B cell (primary cell): Measurements from ENCODE around the gene HSF4. TPM values are rescaled to one million over a fixed set of nuclear protein-coding genes. Genes with fewer than 3 reads are reported as not detected.

Experiments
- ATAC-seq: fragments of 200-7000 bp; cut with Tn5 transposase; one replicate; pipeline ENCODE4 v1.10.0; 2021; ENCODE audit warnings: low read depth, mild to moderate bottlenecking, moderate number of reproducible peaks, moderate library complexity
- CTCF ChIA-PET: fragments of 350-600 bp; sonication (Branson Sonifier 250); formaldehyde crosslinking; loops from one replicate; lab custom pipeline; 2021; ENCODE audit warnings: antibody characterized with exemption, inconsistent platforms; lab: Charles Lee
- POLR2A ChIA-PET: fragments of 350-600 bp; sonication (Branson Sonifier 250); formaldehyde crosslinking; loops from one replicate; lab custom pipeline; 2021; ENCODE audit warnings: antibody characterized with exemption; lab: Charles Lee
- DNase-seq: peaks from one replicate; pipeline ENCODE4 v3.0.0; 2013
- H2AFZ ChIP-seq: 2 replicates; pipeline ENCODE4 v1.6.1; 2012; ENCODE audit warnings: mild to moderate bottlenecking, low read depth, low read length; ENCODE audit not compliant: insufficient read depth, poor library complexity, severe bottlenecking
- H3K27ac ChIP-seq, 2 donors: 1 replicate in 1 of 2; 2 replicates in 1 of 2; pipeline ENCODE4 v1.5.1; 2012 to 2013; ENCODE audit warnings: low read length in 2 of 2, mild to moderate bottlenecking in 2 of 2, moderate library complexity in 1 of 2
- H3K27me3 ChIP-seq, 4 experiments: fragments of 200-600 bp in 1 of 4; sonication (generic) in 1 of 4; replicated peaks in 1 of 4; 1 replicate in 2 of 4; 2 replicates in 2 of 4; pipeline versions ENCODE4 v1.6.1 to v1.7.0; 2013 to 2016; ENCODE audit warnings: low read length in 3 of 4, mild to moderate bottlenecking in 2 of 4, mixed read lengths in 1 of 4, moderate library complexity in 1 of 4; ENCODE audit not compliant: insufficient read depth in 4 of 4, control insufficient read depth in 3 of 4; ENCODE audit errors: control extremely low read depth in 1 of 4
- H3K36me3 ChIP-seq, 2 experiments: replicated peaks in 1 of 2; 1 replicate in 1 of 2; 2 replicates in 1 of 2; pipeline versions ENCODE4 v1.6.1 to v1.7.1; 2013; ENCODE audit warnings: low read length in 1 of 2; ENCODE audit not compliant: insufficient read depth in 2 of 2, control insufficient read depth in 1 of 2; ENCODE audit errors: control extremely low read depth in 1 of 2, extremely low read depth in 1 of 2
- H3K4me1 ChIP-seq, 2 donors: fragments of 200-600 bp in 1 of 2; sonication (generic) in 1 of 2; 1 replicate in 1 of 2; 2 replicates in 1 of 2; pipeline versions ENCODE4 v1.5.1 to v1.6.1; 2013 to 2017; ENCODE audit warnings: low read length in 2 of 2; ENCODE audit not compliant: control insufficient read depth in 2 of 2, insufficient read depth in 2 of 2
- H3K4me2 ChIP-seq: replicated peaks from 2 replicates; pipeline ENCODE3; 2012; ENCODE audit warnings: mild to moderate bottlenecking, low read depth, low read length; ENCODE audit not compliant: poor library complexity, severe bottlenecking
- H3K4me3 ChIP-seq, 5 experiments: fragments of 200-600 bp in 1 of 5; sonication (generic) in 1 of 5; 1 replicate in 3 of 5; 2 replicates in 2 of 5; pipeline versions ENCODE4 v1.5.1 to v1.7.0; 2011 to 2016; ENCODE audit warnings: low read length in 4 of 5, mild to moderate bottlenecking in 4 of 5, low read depth in 2 of 5, control low read depth in 1 of 5, moderate library complexity in 1 of 5; ENCODE audit not compliant: insufficient read depth in 1 of 5; ENCODE audit errors: control extremely low read depth in 1 of 5, extremely low read depth in 1 of 5
- H3K79me2 ChIP-seq: fragments of 200-600 bp; sonication (generic); one replicate; pipeline ENCODE4 v1.6.0; 2016; ENCODE audit warnings: low read length; ENCODE audit not compliant: control insufficient read depth, insufficient read depth
- H3K9ac ChIP-seq: fragments of 200-600 bp; sonication (generic); 2 replicates; pipeline ENCODE4 v1.6.1; 2017; ENCODE audit warnings: mild to moderate bottlenecking, low read length, moderate library complexity
- H3K9me3 ChIP-seq, 3 donors: one replicate each; pipeline versions ENCODE4 v1.6.1 to v1.7.1; 2013; ENCODE audit warnings: low read length in 2 of 3; ENCODE audit not compliant: control insufficient read depth in 2 of 3, insufficient read depth in 1 of 3; ENCODE audit errors: control extremely low read depth in 1 of 3
- H4K20me1 ChIP-seq: 2 replicates; pipeline ENCODE4 v1.6.0; 2012; ENCODE audit warnings: mild to moderate bottlenecking, low read length; ENCODE audit not compliant: insufficient read depth, control insufficient read depth, poor library complexity, severe bottlenecking
- H3K27ac Mint-ChIP-seq: one replicate; pipeline ENCODE4 v1.8.0; 2021; ENCODE audit warnings: mixed read lengths
- H3K27me3 Mint-ChIP-seq: one replicate; pipeline ENCODE4 v1.8.0; 2021; ENCODE audit warnings: mixed read lengths
- H3K4me1 Mint-ChIP-seq: one replicate; pipeline ENCODE4 v1.8.0; 2021; ENCODE audit warnings: mixed read lengths
- H3K4me3 Mint-ChIP-seq: one replicate; pipeline ENCODE4 v1.8.0; 2021; ENCODE audit warnings: mixed read lengths
- H3K9me3 Mint-ChIP-seq: one replicate; pipeline ENCODE4 v1.8.0; 2022; ENCODE audit warnings: mixed read lengths; ENCODE audit not compliant: insufficient read depth
- CTCF ChIP-seq: fragments of 200-600 bp; IDR thresholded peaks from one replicate; pipeline ENCODE4 v1.8.0; 2022; ENCODE audit warnings: antibody characterized with exemption, mild to moderate bottlenecking
- EZH2 ChIP-seq: IDR thresholded peaks from 2 replicates; pipeline ENCODE4 v1.6.1; 2012; ENCODE audit warnings: borderline replicate concordance, low read depth, mild to moderate bottlenecking, moderate library complexity, low read length; ENCODE audit not compliant: insufficient read depth, poor library complexity, severe bottlenecking
- WGBS: methylation state at CpG from one replicate; pipeline ENCODE4 v1.1.5; 2013; ENCODE audit warnings: missing lambda C conversion rate; ENCODE audit not compliant: insufficient coverage; 5-methylcytosine and 5-hydroxymethylcytosine counted together
- intact Hi-C: fragments of 100-400 bp; cut with micrococcal nuclease; formaldehyde crosslinking; loops from one replicate; pipeline ENCODE4 v1.10.0; 2022
- polyA plus RNA-seq: library from polyadenylated mRNA; depleted of rRNA; stranded (reverse); fragments of >200 nt; gene quantifications from 2 replicates; pipeline ENCODE4 v1.2.3, GENCODE V29; 2012
- total RNA-seq, 2 donors: library from RNA; stranded (reverse); fragments of 120-200 nt in 1 of 2; gene quantifications; 1 replicate in 1 of 2; 2 replicates in 1 of 2; pipeline versions ENCODE4 v1.2.3 to v1.2.4, GENCODE V29; 2013 to 2022

Gene HSF4
- total and polyA plus RNA-seq, 2 donors (not counting 1 experiment from before 2014, with no cell fraction given): 11.9 to 12.2 TPM

GRCh38 chr16:67141391-67141790 lies 23.2 kb upstream of the HSF4 start:
- H3K9me3 Mint-ChIP-seq: no peaks in the 10 kb centered on the region
- intact Hi-C loops: no loop called here
- no peak overlapping the region for H3K4me3 Mint-ChIP-seq
- H3K4me1 Mint-ChIP-seq: no peaks in the 10 kb centered on the region
- no peak overlapping the region for H3K27ac ChIP-seq
- H4K20me1 ChIP-seq: no peaks in the 10 kb centered on the region
- CTCF ChIA-PET: interaction anchor here (1.1 to 1.6 kb wide), 4 partner anchors 14 to 123 kb away, joined by 3 to 6 read pairs (median 4); no protein-coding TSS in a partner anchor
- DNase-seq (no peak), ATAC-seq (no peak)
- H3K9ac ChIP-seq: no peak overlapping the region
- H3K9me3 ChIP-seq: no peaks in the 10 kb centered on the region
- TF ChIP-seq EZH2 (no peak), CTCF (no peak)
- H3K4me3 ChIP-seq: no peak overlapping the region
- WGBS: 96% methylated on average over 13 of the region's 13 CpGs
- no peaks in the 10 kb centered on the region for H3K27me3 ChIP-seq
- H3K27me3 Mint-ChIP-seq: no peaks in the 10 kb centered on the region
- POLR2A ChIA-PET: interaction anchor here (0.6 kb wide), 1 partner anchor 87 kb away, joined by 7 read pairs; no protein-coding TSS in a partner anchor
- no peak overlapping the region for H2AFZ ChIP-seq
- H3K79me2 ChIP-seq: no peaks in the 10 kb centered on the region
- H3K4me1 ChIP-seq: no peaks in the 10 kb centered on the region
- no peak overlapping the region for H3K4me2 ChIP-seq
- peaks cover 2 to 71% of the 10 kb centered on the region in 2 experiments for H3K36me3 ChIP-seq
- no peak overlapping the region for H3K27ac Mint-ChIP-seq

- H3K4me1 ChIP-seq: no peaks in the 10 kb centered on the region
- no peaks in the 10 kb centered on the region for H4K20me1 ChIP-seq
- no peak for DNase-seq
- H3K27ac Mint-ChIP-seq: no peak overlapping the region
- no peak overlapping the region for H3K27ac ChIP-seq
- H3K4me3 ChIP-seq: no peak overlapping the region
- no peak overlapping the region for H2AFZ ChIP-seq
- no peaks in the 10 kb centered on the region for H3K27me3 ChIP-seq
- ATAC-seq: no peak
- H3K36me3 ChIP-seq: peaks cover 2 to 80% of the 10 kb centered on the region in 2 experiments
- WGBS: 99% methylated on average over 9 of the region's 9 CpGs
- H3K9me3 ChIP-seq: no peaks in the 10 kb centered on the region
- no peak overlapping the region for H3K4me2 ChIP-seq
- H3K9me3 Mint-ChIP-seq: no peaks in the 10 kb centered on the region
- H3K79me2 ChIP-seq: no peaks in the 10 kb centered on the region
- no peaks in the 10 kb centered on the region for H3K27me3 Mint-ChIP-seq
- POLR2A ChIA-PET: no interaction called here
- H3K4me1 Mint-ChIP-seq: no peaks in the 10 kb centered on the region
- H3K9ac ChIP-seq: no peak overlapping the region
- H3K4me3 Mint-ChIP-seq: no peak overlapping the region
- no peak for TF ChIP-seq EZH2
- no peak for TF ChIP-seq CTCF
- intact Hi-C loops: no loop called here
- CTCF ChIA-PET: interaction anchor here (1.6 kb wide), 2 partner anchors 13 to 41 kb away, joined by 5 to 6 read pairs; no protein-coding TSS in a partner anchor
Observed at GRCh38 chr16:67142342-67142741, 22.2 kb upstream of the HSF4 start.
